H54 (cell line): ENCODE data around the gene RNF166.
"Not testable (repeated sequence)": the region's sequence is repeated elsewhere in the genome, so short reads cannot be mapped to it uniquely, and the experiment has no call there.

ENCODE experiments used
- DNase-seq: peaks from one replicate; pipeline ENCODE4 v3.0.0; 2011; ENCODE audit warnings: low spot score, mixed read lengths; ENCODE audit not compliant: insufficient read length
- FAIRE-seq: peaks from 3 replicates; lab custom pipeline; 2011; peaks lifted over from hg19 to GRCh38; lab: Jason Lieb, UNC
- POLR2A ChIP-seq: IDR thresholded peaks from 2 replicates; pipeline ENCODE4 v1.6.1; 2011; ENCODE audit warnings: low read depth, mild to moderate bottlenecking, low read length

RNF166 gene

DNA sequence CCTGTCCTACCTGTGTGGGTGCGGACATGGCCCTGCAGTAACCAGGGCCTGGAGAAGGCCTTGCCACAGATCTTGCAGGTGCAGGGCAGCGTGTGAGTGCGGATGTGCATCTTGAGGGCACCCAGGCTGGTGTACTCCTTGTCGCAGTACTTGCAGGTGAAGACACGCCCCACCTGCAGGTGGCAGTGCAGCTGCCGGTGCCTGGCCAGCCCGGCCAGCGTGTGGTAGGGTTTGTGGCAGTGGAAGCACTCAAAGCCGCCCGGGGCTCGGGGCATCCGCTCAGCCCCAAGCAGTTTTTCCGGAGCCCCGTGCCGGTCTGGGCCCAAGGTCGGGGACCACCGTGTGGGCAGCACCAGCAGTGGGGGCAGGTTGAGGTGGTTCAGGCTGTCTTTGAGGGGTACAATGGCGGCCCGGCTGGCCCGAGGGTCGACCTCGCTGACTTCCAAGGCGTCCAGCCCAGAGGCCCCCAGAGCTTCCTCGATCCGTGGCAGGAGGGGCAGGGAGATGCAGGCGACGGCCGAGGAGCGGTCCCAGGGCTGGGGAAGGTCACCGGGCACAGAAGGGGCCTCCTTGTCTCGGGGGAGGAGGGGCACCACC is 25.0 kb downstream of the RNF166 start:
- FAIRE-seq (no peak), DNase-seq (no peak)

DNA sequence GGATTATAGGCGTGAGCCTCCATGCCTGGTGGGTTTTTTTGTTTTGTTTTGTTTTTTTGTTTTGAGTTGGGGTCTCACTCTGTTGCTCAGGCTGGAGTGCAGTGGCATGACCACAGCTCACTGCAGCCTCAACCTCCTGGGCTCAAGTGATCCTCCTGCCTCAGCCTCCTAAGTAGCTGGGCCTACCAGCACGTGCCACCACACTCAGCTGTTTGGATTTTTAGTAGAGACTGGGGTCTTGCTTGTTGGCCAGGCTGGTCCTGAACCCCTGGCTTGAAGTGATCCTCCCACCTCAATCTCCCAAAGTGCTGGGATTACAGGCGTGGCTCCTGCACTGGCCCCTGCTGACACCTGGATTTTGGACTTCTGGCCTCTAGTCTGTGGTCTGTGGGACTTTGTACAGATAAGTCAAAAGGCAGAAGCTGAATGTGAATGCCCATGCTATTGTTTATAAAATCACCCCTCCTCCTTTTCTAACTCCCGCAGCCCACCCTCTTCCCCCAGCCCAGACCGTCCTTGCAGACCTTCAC is 25.6 kb downstream of the RNF166 start:
- no peak for TF ChIP-seq POLR2A
- FAIRE-seq, result no peak
- DNase-seq, result no peak

More for the DNA sequence above, 25.0 kb downstream of the RNF166 start:
- no peak for TF ChIP-seq POLR2A

DNA sequence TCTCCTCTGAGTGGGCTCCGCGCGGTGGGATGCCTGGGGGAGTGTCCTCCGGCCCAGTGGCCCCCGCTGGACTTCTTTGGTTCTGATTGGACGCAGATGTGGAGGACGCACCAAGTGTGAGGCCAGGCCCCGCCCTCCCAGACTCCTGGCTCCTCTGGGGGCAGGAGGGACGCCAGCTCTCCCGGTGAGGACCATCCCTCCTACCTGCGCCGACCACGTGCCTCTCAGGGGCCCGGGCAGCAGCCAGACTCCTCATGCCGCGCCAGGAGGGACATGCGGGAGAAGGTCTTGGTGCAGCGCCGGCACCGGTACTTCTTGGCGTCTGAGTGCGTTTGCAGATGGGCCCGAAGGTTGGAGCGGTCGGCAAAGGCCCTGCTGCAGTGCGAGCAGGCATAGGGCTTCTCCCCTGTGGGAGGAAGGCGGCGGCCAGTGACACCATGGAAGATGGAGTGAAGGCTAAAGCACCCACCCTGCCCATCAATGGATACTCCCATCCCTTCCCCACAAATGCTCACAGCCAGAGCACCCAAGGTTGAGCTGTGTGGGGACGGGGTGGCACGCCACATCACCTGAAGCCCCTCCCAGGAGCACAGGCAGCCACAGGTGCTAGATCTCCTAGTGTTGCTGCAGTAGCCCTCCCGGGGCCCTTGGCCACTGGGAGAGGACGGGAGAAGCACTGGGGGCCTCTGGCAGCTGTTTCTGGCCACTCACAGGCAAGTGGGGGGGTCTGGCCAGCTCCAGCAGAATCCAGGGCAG is 27.8 kb downstream of the RNF166 start:
- DNase-seq (no peak), FAIRE-seq (no peak)
- no peak for TF ChIP-seq POLR2A

DNA sequence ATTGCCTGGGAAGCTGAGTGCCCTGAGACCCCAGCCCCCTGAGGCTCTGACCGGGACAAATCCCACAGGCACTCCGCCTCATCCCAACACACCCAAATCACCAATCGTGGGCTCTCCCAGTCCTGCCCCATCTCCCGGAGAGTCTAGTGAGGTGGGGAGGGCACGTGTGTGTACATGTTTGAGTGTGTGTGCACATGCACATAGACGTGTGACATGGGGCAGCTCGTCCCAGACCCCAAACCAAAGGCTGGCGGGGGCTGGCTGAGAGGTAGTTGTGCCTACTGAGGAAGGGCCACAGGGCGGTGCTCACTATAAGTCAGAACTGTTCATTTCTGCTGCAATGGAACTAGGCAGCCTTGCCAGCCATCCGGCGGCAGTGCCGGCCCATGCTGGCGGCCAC is 28.5 kb downstream of the RNF166 start:
- no peak for FAIRE-seq
- DNase-seq, result no peak
- no peak for TF ChIP-seq POLR2A

DNA sequence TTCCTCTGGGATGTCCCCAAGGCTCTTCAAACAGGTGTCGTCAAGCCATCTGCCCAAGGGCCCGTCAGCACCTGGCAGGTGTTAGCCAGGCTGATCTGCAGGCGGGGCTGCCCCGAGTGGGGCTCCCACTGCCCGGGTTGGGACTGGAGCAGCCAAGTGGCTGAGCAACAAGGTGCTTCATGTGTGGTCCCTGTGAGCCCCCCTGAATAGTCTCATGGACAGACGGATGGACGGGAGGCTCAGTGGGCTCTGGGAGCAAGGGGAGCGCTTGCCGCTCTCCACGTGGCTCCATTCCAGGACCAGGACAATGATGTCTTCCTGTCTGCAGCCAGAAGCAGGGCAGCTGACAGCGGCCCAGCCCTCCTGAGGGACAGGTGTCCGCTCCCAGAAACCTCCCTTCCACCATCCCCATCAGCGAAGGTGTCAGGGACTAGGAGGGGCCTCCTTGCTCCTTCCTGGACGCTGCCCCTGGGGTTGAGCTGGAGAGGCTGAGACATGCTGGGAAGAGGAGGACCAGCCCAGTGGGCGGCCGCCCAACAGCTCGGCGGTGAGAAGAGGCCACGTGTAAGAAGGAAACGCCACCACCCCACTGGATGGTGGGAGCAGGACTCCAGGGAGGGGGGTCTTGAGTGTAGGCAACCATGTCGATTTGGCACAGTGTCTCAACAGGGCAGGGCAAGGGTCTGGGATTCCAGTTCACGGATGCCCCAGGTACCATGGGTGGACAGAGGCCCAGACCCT is 29.5 kb downstream of the RNF166 start:
- no peak for DNase-seq
- no peak for FAIRE-seq
- no peak for TF ChIP-seq POLR2A

DNA sequence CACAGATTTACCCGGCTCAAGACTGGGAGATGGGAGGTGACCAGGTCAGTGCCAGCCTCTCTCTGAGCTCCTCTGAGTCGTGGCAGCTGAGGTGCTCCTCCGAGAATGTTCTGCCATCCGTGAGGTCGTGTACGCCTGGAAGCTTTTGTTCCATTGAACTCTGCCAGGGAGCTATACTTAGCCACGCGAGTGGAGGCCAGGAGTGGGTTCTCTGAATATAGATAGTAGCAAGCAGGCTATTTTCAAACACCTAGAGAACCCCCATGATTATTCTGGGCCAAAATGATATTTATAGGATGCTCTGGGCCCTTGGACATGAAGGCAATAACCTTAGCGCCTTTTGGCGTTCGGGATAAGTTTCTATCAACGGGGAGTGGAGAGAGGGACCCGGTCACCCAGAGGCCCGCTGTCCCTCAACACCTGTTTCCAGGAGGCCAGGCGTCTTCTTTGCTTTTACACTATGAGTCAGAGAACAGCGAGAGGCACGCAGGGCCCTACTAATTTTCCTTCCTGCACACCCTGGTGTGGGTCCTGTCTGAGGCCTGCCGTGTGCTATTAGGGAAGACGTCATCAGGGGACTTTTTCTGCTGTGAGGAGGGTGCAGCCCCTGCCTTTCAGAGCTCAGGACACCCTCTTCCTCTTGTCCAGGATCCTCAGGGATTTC is 32.4 kb downstream of the RNF166 start:
- TF ChIP-seq POLR2A, result no peak

DNA sequence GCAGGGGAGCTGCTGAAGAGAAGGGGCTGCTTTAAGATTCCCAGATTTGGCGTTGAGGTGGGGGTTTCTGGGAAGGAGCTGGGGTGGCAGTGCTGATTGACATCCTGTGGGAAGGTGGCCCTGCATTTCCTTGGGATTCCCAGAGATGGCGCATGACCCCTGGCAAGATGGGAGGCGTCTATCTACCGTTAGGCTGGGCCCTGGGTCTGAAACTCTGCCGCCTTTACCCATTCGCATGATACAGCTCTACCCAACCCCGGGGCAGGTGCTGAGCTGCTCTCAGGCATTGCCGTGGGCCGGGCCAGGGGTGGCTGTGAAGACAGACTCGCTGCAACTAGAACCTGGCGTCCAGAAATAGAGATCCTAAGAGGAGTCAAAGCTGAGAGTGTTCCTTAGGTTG is 33.4 kb downstream of the RNF166 start:
- FAIRE-seq (no peak), DNase-seq (no peak)
- no peak for TF ChIP-seq POLR2A

More for the DNA sequence above, 32.4 kb downstream of the RNF166 start:
- FAIRE-seq (no peak), DNase-seq (no peak)

DNA sequence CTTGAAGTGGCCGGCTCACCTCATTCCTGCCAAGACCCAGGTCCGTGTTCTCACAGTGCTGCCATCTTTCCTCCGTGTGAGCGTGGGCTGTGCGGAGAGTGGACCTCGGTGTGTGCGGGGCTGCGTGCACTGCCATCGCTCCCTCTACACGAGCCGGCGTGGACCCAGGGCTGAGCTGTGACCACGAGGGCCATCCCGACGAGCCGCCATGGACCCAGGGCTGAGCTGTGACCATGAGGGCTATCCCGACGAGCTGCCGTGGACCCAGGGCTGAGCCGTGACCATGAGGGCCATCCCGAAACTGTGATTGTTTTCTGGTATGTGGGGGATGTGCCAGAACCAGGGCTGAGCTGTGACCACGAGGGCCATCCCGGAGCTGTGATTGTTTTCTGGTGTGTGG is 34.4 kb downstream of the RNF166 start:
- TF ChIP-seq POLR2A, result no peak
- no peak for DNase-seq
- FAIRE-seq, result no peak

DNA sequence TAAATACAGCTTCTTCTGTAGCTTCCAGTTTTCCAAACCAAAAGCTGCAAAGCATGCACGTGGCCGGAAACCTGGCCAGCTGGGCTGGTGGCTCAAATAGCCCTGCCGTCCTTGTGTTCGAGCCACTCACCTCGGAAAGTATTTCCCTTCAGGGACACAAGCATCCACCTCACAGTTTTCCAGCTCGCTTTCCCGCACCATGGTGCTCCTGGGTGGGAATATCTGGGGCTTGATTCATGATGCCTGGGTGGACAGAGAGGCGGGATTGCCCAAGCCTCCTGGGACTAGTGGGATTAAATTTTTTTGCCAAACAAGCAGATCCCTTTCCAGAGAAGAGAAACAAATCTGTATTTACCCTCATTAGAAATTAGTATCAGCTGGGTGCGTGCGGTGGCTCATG is 36.2 kb downstream of the RNF166 start:
- no peak for TF ChIP-seq POLR2A
- DNase-seq (no peak), FAIRE-seq (no peak)

DNA sequence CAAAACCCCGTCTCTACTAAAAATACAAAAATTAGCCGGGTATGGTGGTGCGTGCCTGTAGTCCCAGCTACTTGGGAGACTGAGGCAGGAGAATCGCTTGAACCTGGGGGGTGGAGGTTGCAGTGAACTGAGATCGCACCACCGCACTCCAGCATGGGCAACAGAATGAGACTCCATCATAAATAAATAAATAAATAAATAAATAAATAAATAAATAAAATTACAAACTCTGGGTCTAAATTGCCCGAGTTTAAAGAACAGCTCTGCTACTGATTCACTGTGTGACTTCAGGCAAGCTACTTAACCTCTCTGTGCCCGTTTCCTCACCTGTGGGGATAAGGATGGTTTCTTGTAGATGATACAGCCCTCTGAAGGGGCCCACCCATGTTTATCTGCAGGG is 36.7 kb downstream of the RNF166 start:
- not testable (repeated sequence) for DNase-seq, FAIRE-seq

DNA sequence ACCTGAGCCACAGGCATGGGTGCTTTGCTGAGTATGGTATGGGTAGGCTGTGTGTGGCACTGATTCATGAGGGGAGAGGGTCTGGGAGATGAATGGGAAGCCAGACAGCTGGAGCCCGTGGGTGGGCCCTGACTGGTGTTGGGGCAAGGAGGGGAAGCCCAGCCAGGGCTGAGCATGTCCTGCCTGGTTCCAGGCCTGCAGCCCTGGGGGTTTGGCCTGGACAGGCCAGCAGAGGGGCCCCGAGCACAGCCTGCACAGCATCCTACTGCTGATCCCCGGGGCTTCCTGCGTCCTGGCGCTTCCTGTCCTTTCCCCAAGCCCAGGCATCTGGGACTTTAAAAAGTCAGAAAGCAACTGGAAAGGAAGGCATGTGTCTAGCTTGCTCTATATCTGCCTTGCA is 38.7 kb downstream of the RNF166 start:
- DNase-seq, result no peak
- no peak for FAIRE-seq

DNA sequence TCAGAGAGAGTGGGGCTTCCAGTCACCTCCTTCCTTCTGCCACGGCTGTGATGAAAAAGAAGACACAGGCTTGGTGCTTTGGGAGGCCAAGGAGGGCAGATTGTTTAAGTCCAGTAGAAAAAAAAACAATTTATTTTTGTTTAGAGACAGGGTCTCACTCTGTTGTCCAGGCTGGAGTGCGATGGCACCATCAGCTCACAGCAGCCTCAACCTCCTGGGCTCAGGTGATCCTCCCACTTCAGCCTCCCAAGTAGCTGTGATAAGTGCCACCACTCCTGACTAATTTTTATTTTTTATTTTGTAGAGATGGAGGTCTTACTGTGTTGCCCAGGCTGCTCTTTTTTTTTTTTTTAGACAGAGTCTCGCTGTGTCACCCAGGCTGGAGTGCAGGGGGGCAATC is 40.6 kb downstream of the RNF166 start:
- TF ChIP-seq POLR2A, result no peak
- DNase-seq (no peak), FAIRE-seq (no peak)

More for the DNA sequence above, 38.7 kb downstream of the RNF166 start:
- TF ChIP-seq POLR2A, result no peak

DNA sequence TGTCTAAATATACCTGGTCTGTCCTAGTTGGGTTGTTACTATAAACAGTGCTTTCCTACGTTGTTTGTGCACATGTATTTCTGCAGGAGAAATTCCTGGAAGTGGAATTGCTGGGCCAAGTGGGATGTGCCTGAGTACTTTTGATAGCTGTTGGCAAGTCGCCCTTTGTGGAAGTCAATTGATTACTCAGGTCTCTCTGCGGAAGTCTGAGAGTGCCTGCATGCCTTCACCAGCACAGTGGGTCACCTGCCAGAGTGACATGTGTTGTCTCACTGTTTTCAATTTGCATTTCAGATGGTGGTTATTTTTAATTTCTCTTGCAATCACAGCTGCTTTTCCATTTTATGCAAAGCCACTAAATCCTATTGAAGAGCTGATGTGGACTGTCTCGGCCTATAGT is 41.1 kb downstream of the RNF166 start:
- TF ChIP-seq POLR2A, result no peak
- DNase-seq, result no peak
- no peak for FAIRE-seq
